HEK293 (cell line): Measurements from ENCODE around the gene TSPAN9.

Experiments
- CTCF ChIA-PET: fragments of 350-600 bp; formaldehyde crosslinking; extraction: SDS; loops from one replicate; lab custom pipeline; 2021; ENCODE audit warnings: antibody characterized with exemption; lab: Yijun Ruan, JAX
- POLR2A ChIA-PET: fragments of 300-600 bp; formaldehyde crosslinking; extraction: SDS; loops from one replicate; lab custom pipeline; 2020; ENCODE audit warnings: antibody characterized with exemption, inconsistent platforms; lab: Yijun Ruan, JAX
- H3K27ac ChIP-seq: fragments of 200-500 bp; sonication (Bioruptor generic); 2 replicates; pipeline ENCODE4 v1.5.1; 2014; ENCODE audit warnings: low read depth, low read length, control low read depth, inconsistent platforms; ENCODE audit errors: extremely low read depth
- H3K36me3 ChIP-seq, 2 experiments: fragments of 200-500 bp in 1 of 2; sonication (Bioruptor generic) in 1 of 2; 1 replicate in 1 of 2; 2 replicates in 1 of 2; pipeline ENCODE4 v1.5.1; 2014 to 2017; ENCODE audit warnings: inconsistent platforms in 2 of 2, low read length in 2 of 2; ENCODE audit not compliant: control insufficient read depth in 2 of 2, insufficient read depth in 1 of 2
- H3K4me1 ChIP-seq: fragments of 200-500 bp; sonication (Bioruptor generic); 2 replicates; pipeline ENCODE4 v1.5.1; 2014; ENCODE audit warnings: mild to moderate bottlenecking, low read length, inconsistent platforms; ENCODE audit not compliant: control insufficient read depth, insufficient read depth
- H3K4me3 ChIP-seq: 2 replicates; pipeline ENCODE4 v1.5.1; 2011; ENCODE audit warnings: low read depth, mild to moderate bottlenecking, control low read depth, low read length, moderate library complexity
- H3K9me3 ChIP-seq: fragments of 200-500 bp; sonication (Bioruptor generic); 2 replicates; pipeline ENCODE4 v1.5.1; 2014; ENCODE audit warnings: low read depth, low read length, inconsistent platforms; ENCODE audit not compliant: control insufficient read depth, insufficient read depth
- EGR2 ChIP-seq: fragments of 450-650 bp; formaldehyde crosslinking; IDR thresholded peaks from 2 replicates; pipeline ENCODE4 v1.5.1; 2016; ENCODE audit warnings: low read depth, missing biosample characterization, missing genetic modification characterization
- ELK4 ChIP-seq: IDR thresholded peaks from 2 replicates; pipeline ENCODE4 v1.6.1; 2011; ENCODE audit warnings: mild to moderate bottlenecking, low read depth, low read length, borderline replicate concordance
- KLF7 ChIP-seq: fragments of 450-650 bp; formaldehyde crosslinking; IDR thresholded peaks from 2 replicates; pipeline ENCODE4 v1.5.1; 2016; ENCODE audit warnings: missing biosample characterization, missing genetic modification characterization, borderline replicate concordance
- REPIN1 ChIP-seq: fragments of 450-650 bp; formaldehyde crosslinking; IDR thresholded peaks from 2 replicates; pipeline ENCODE4 v1.5.1; 2017; ENCODE audit warnings: missing biosample characterization, missing genetic modification characterization, low read depth
- ZFHX2 ChIP-seq: fragments of 450-650 bp; formaldehyde crosslinking; conservative IDR thresholded peaks from 2 replicates; pipeline ENCODE4 v1.5.1; 2016; ENCODE audit warnings: missing biosample characterization, missing genetic modification characterization
- ZNF140 ChIP-seq: fragments of 450-650 bp; formaldehyde crosslinking; IDR thresholded peaks from 2 replicates; pipeline ENCODE4 v1.5.1; 2016; ENCODE audit warnings: missing biosample characterization, missing genetic modification characterization
- ZNF148 ChIP-seq: fragments of 450-650 bp; formaldehyde crosslinking; IDR thresholded peaks from 2 replicates; pipeline ENCODE4 v1.5.0; 2017; ENCODE audit warnings: missing biosample characterization, missing genetic modification characterization, borderline replicate concordance
- ZNF157 ChIP-seq: fragments of 450-650 bp; formaldehyde crosslinking; IDR thresholded peaks from 2 replicates; pipeline ENCODE4 v1.5.1; 2016; ENCODE audit warnings: missing biosample characterization, missing genetic modification characterization
- ZNF223 ChIP-seq: fragments of 450-650 bp; formaldehyde crosslinking; IDR thresholded peaks from 2 replicates; pipeline ENCODE4 v1.5.1; 2016; ENCODE audit warnings: missing biosample characterization, missing genetic modification characterization
- ZNF248 ChIP-seq: fragments of 450-650 bp; formaldehyde crosslinking; IDR thresholded peaks from 2 replicates; pipeline ENCODE4 v1.5.1; 2017; ENCODE audit warnings: missing biosample characterization, missing genetic modification characterization
- ZNF398 ChIP-seq: fragments of 450-650 bp; formaldehyde crosslinking; IDR thresholded peaks from 2 replicates; pipeline ENCODE4 v1.5.1; 2017; ENCODE audit warnings: missing biosample characterization, missing genetic modification characterization
- ZNF488 ChIP-seq: fragments of 450-650 bp; formaldehyde crosslinking; IDR thresholded peaks from 2 replicates; pipeline ENCODE4 v1.5.1; 2016; ENCODE audit warnings: missing biosample characterization, missing genetic modification characterization
- ZNF530 ChIP-seq: fragments of 450-650 bp; formaldehyde crosslinking; IDR thresholded peaks from 2 replicates; pipeline ENCODE4 v1.5.1; 2016; ENCODE audit warnings: low read depth, missing biosample characterization, missing genetic modification characterization
- ZNF660 ChIP-seq: fragments of 450-650 bp; IDR thresholded peaks from 2 replicates; pipeline ENCODE4 v1.5.1; 2018; ENCODE audit warnings: missing biosample characterization, mild to moderate bottlenecking, missing genetic modification characterization
- ZSCAN18 ChIP-seq: fragments of 450-650 bp; formaldehyde crosslinking; IDR thresholded peaks from 2 replicates; pipeline ENCODE4 v1.5.1; 2016; ENCODE audit warnings: missing biosample characterization, missing genetic modification characterization

TSPAN9 gene

GRCh38 chr12:3085341-3086139 lies 8.4 kb downstream of the TSPAN9 start:
- H3K27ac ChIP-seq: no peak overlapping the region
- no peak overlapping the region for H3K4me3 ChIP-seq
- H3K9me3 ChIP-seq: no peaks in the 10 kb centered on the region
- no peaks in the 10 kb centered on the region for H3K4me1 ChIP-seq
- ChIA-PET POLR2A (no interaction called here), CTCF (interaction anchor here (0.7 kb wide), 1 partner anchor 9 kb away, joined by 6 read pairs; no protein-coding TSS in a partner anchor)
- H3K36me3 ChIP-seq: peaks cover 0 to 13% of the 10 kb centered on the region in 2 experiments; a peak in 1 of 3 replicates
- TF ChIP-seq ZNF660 (tag by site-specific recombination) (no peak), ZNF488 (tag by site-specific recombination) (no peak), EGR2 (peak; percentile 48; the same call in 1 of the 2 replicates)

GRCh38 chr12:3086211-3086610 lies 9.0 kb downstream of the TSPAN9 start:
- no peaks in the 10 kb centered on the region for H3K4me1 ChIP-seq
- H3K36me3 ChIP-seq: peaks cover 0 to 13% of the 10 kb centered on the region in 2 experiments; a peak in 1 of 3 replicates
- CTCF ChIA-PET: interaction anchor here (0.7 kb wide), 1 partner anchor 10 kb away, joined by 6 read pairs; no protein-coding TSS in a partner anchor
- no peak overlapping the region for H3K4me3 ChIP-seq
- no peaks in the 10 kb centered on the region for H3K9me3 ChIP-seq
- H3K27ac ChIP-seq: no peak overlapping the region
- no peak for TF ChIP-seq KLF7
- TF ChIP-seq ZSCAN18 (tag by site-specific recombination): no peak
- POLR2A ChIA-PET: no interaction called here

- no peaks in the 10 kb centered on the region for H3K4me1 ChIP-seq
- ChIA-PET CTCF (interaction anchor here (1.5 kb wide), 1 partner anchor 14 kb away, joined by 3 read pairs; no protein-coding TSS in a partner anchor), POLR2A (no interaction called here)
- H3K27ac ChIP-seq: no peak overlapping the region
- H3K36me3 ChIP-seq: peaks cover 0 to 13% of the 10 kb centered on the region in 2 experiments; a peak in 1 of 3 replicates
- H3K4me3 ChIP-seq: no peak overlapping the region
- no peaks in the 10 kb centered on the region for H3K9me3 ChIP-seq
- no peak for TF ChIP-seq ZNF530 (tag by site-specific recombination)
- peak; percentile 94 for TF ChIP-seq ZFHX2 (tag by site-specific recombination)
- peak; percentile 72 for TF ChIP-seq EGR2
Measured at GRCh38 chr12:3086729-3087323, 9.6 kb downstream of the TSPAN9 start.

GRCh38 chr12:3087758-3088650 lies 10.8 kb downstream of the TSPAN9 start:
- POLR2A ChIA-PET: no interaction called here
- CTCF ChIA-PET: interaction anchor here (1.5 to 1.7 kb wide), 3 partner anchors 15 to 213 kb away, joined by 3 to 6 read pairs (median 4); no protein-coding TSS in a partner anchor
- no peak overlapping the region for H3K4me3 ChIP-seq
- TF ChIP-seq ZNF248 (tag by site-specific recombination) (no peak), ELK4 (no peak), ZNF157 (tag by site-specific recombination) (no peak), ZNF223 (no peak), ZNF140 (tag by site-specific recombination) (no peak), ZNF398 (tag by site-specific recombination) (0 out of 2 replicates have a peak, but pooled peaks have one; percentile 53), ZNF660 (tag by site-specific recombination) (no peak), ZNF148 (tag by site-specific recombination) (no peak), REPIN1 (no peak)

More at GRCh38 chr12:3087758-3088650, 10.8 kb downstream of the TSPAN9 start:
- Histone ChIP-seq H3K4me1 (no peaks in the 10 kb centered on the region), H3K36me3 (peaks cover 0 to 13% of the 10 kb centered on the region in 2 experiments; a peak in 1 of 3 replicates), H3K27ac (no peak overlapping the region), H3K9me3 (no peaks in the 10 kb centered on the region)
